DOHH2 (cell line): Measurements from ENCODE around the gene SAT1.
"Not testable (repeated sequence)": the region's sequence is repeated elsewhere in the genome, so short reads cannot be mapped to it uniquely, and the experiment has no call there.

ENCODE experiments used
- H3F3A ChIP-seq: fragments of 200-600 bp; sonication (generic), shearing (Covaris generic); 2 replicates; pipeline ENCODE4 v1.6.0; 2016; ENCODE audit warnings: antibody characterized with exemption, mild to moderate bottlenecking; ENCODE audit not compliant: control insufficient read depth, insufficient read depth
- H3K27ac ChIP-seq: fragments of 200-600 bp; sonication (generic); 2 replicates; pipeline ENCODE4 v1.5.1; 2014; ENCODE audit warnings: low read depth, mild to moderate bottlenecking, low read length, moderate library complexity
- H3K27me3 ChIP-seq: fragments of 200-600 bp; sonication (generic); 2 replicates; pipeline ENCODE4 v1.6.1; 2014; ENCODE audit warnings: mild to moderate bottlenecking, low read length, mixed read lengths; ENCODE audit not compliant: control insufficient read depth
- H3K36me3 ChIP-seq: fragments of 200-600 bp; sonication (generic); 2 replicates; pipeline ENCODE4 v1.6.1; 2014; ENCODE audit warnings: mild to moderate bottlenecking, low read length, moderate library complexity, mixed read lengths; ENCODE audit not compliant: control insufficient read depth
- H3K4me1 ChIP-seq: fragments of 200-600 bp; sonication (generic); 2 replicates; pipeline ENCODE4 v1.6.1; 2014; ENCODE audit warnings: mild to moderate bottlenecking, low read length, mixed read lengths; ENCODE audit not compliant: control insufficient read depth
- H3K4me2 ChIP-seq: fragments of 200-600 bp; sonication (generic); 2 replicates; pipeline ENCODE4 v1.6.0; 2014; ENCODE audit warnings: mild to moderate bottlenecking, low read length, moderate library complexity
- H3K4me3 ChIP-seq: fragments of 200-600 bp; sonication (generic); 2 replicates; pipeline ENCODE4 v1.5.1; 2014; ENCODE audit warnings: mild to moderate bottlenecking, low read length, mixed read lengths
- H3K79me2 ChIP-seq: fragments of 200-600 bp; sonication (generic); 2 replicates; pipeline ENCODE4 v1.6.1; 2014; ENCODE audit warnings: mild to moderate bottlenecking, low read length, mixed read lengths; ENCODE audit not compliant: control insufficient read depth
- H3K9me2 ChIP-seq: fragments of 200-600 bp; sonication (generic); replicated peaks from 2 replicates; pipeline ENCODE4 v1.6.1; 2014; ENCODE audit warnings: mild to moderate bottlenecking, low read length, mixed read lengths; ENCODE audit not compliant: control insufficient read depth
- H3K9me3 ChIP-seq: fragments of 200-600 bp; sonication (generic); 2 replicates; pipeline ENCODE4 v1.6.1; 2014; ENCODE audit warnings: antibody characterized with exemption, low read length, mixed read lengths; ENCODE audit not compliant: control insufficient read depth, insufficient read depth
- H4K20me1 ChIP-seq: fragments of 200-600 bp; sonication (generic); 2 replicates; pipeline ENCODE4 v1.6.0; 2014; ENCODE audit warnings: low read depth, mild to moderate bottlenecking, antibody characterized with exemption, low read length, moderate library complexity; ENCODE audit not compliant: control insufficient read depth, insufficient read depth
- EZH2phosphoT487 ChIP-seq: fragments of 200-600 bp; sonication (generic); IDR thresholded peaks from 2 replicates; pipeline ENCODE4 v1.6.1; 2017; ENCODE audit warnings: borderline replicate concordance, mild to moderate bottlenecking, antibody characterized with exemption, low read length, moderate library complexity, mixed read lengths
- TF ChIP-seq, protein P1 (sequence below): fragments of 200-600 bp; sonication (generic); IDR thresholded peaks from one replicate; pipeline ENCODE4 v1.5.1; 2014; ENCODE audit warnings: antibody characterized with exemption, mild to moderate bottlenecking, low read depth, low read length; ENCODE audit not compliant: poor library complexity, severe bottlenecking

The SAT1 gene

DNA sequence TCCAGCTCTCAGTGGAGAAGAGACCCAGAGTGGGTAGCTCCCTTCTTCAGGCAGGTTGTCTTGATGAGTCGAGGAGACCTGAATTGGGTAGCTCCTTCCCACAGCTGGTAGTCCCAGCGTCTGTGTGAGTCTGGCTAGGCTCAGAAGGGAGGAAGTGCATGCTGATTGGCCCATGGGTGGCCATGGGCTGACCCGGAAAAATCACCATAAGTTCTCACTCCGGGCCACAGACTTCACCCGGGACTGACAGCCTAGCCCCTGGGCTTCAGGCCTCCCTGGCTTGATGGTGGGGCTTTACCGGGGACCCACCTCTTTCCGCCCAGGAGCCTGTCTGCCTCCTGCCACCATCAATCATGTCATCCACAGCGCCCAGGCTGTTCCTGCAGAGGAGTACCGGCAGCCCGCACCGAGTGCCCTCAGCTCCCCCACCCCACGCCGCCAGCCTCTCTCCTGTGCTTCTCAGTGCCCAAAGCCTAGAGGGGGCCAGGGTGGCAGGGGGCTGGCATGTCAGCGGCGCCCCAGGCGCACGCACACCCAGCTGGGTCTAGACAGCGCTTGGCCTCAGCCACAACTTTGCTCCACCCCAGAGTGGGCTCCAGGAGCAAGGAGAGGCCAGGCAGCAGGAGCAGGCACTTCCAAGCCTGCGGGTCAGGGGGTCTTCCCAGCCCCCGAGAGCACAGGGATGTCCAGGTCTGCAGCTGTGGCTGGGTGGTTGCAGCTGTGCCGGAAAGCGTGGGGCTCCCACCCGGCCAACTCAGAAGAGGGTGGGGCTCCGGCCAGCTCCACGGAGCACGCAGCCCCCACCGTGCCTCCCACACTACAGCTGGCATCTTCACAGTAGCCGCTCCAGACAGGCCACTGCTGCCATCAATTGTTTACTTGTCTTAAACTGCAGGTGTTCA, 16.1 kb upstream of the SAT1 start:
- Histone ChIP-seq H3K4me3 (peak overlapping the region; percentile 73), H3K9me3 (no peaks in the 10 kb centered on the region), H4K20me1 (no peaks in the 10 kb centered on the region), H3K4me2 (peak overlapping the region; percentile 94), H3K4me1 (peaks cover 76% of the 10 kb centered on the region), H3K9me2 (no peaks in the 10 kb centered on the region), H3F3A (peaks cover 9% of the 10 kb centered on the region), H3K36me3 (peaks cover 26% of the 10 kb centered on the region), H3K27ac (peak overlapping the region; percentile 98), H3K27me3 (no peaks in the 10 kb centered on the region), H3K79me2 (peaks cover 45% of the 10 kb centered on the region)
- no peak for TF ChIP-seq EZH2phosphoT487
- TF ChIP-seq, protein P1, sequence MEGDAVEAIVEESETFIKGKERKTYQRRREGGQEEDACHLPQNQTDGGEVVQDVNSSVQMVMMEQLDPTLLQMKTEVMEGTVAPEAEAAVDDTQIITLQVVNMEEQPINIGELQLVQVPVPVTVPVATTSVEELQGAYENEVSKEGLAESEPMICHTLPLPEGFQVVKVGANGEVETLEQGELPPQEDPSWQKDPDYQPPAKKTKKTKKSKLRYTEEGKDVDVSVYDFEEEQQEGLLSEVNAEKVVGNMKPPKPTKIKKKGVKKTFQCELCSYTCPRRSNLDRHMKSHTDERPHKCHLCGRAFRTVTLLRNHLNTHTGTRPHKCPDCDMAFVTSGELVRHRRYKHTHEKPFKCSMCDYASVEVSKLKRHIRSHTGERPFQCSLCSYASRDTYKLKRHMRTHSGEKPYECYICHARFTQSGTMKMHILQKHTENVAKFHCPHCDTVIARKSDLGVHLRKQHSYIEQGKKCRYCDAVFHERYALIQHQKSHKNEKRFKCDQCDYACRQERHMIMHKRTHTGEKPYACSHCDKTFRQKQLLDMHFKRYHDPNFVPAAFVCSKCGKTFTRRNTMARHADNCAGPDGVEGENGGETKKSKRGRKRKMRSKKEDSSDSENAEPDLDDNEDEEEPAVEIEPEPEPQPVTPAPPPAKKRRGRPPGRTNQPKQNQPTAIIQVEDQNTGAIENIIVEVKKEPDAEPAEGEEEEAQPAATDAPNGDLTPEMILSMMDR: no peak

DNA sequence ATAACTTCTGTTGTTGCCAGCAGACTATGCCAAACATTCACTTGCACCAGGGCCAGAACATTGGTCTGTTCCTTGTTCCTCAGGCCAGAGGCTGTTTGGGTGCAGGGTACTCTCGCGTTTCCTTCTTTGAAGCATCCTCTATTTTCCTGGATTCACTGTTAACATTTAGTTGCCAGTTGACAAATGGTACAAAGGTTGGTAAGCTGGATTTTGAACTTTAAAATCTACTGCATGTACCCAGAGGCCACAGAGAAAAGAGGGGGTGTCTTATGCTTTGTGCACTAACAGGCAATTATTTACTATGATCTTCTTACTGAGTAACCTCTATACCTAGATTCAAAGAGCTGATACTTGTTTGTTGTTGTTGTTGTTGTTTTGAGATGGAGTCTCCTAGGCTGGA, 12.8 kb upstream of the SAT1 start:
- Histone ChIP-seq H3K9me2 (no peaks in the 10 kb centered on the region), H3K4me3 (peak overlapping the region; percentile 10; the same call in 1 of the 2 replicates), H3K4me2 (peak overlapping the region; percentile 55), H4K20me1 (no peaks in the 10 kb centered on the region), H3K9me3 (no peaks in the 10 kb centered on the region), H3K36me3 (peaks cover 34% of the 10 kb centered on the region), H3K4me1 (peaks cover 96% of the 10 kb centered on the region), H3F3A (peaks cover 25% of the 10 kb centered on the region), H3K79me2 (peaks cover 55% of the 10 kb centered on the region), H3K27me3 (no peaks in the 10 kb centered on the region), H3K27ac (peak overlapping the region; percentile 98)
- TF ChIP-seq EZH2phosphoT487: no peak
- TF ChIP-seq, protein P1: no peak

DNA sequence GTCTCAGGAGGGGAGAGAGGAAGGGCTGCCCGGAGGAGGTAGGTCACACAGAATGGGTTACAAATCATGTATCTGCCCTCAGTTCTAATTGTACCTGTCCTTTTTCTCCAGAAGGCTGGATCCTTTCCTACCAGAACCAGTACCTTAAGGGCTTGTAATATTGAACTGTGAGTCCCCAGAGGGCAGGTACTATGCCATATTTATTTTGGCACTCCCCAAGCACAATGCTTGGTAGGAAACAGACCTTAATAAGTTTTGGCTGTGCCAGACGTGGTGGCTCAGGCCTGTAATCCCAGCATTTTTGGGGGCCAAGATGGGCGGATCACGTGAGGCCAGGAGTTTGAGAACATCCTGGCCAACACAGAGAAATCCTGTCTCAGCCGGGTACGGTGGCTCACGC, 11.9 kb upstream of the SAT1 start:
- Histone ChIP-seq H3K79me2 (peaks cover 55% of the 10 kb centered on the region), H3K4me3 (peak overlapping the region; percentile 27; the same call in 1 of the 2 replicates), H3F3A (peaks cover 25% of the 10 kb centered on the region), H3K27ac (peak overlapping the region; percentile 98), H3K4me2 (peak overlapping the region; percentile 55), H3K4me1 (peaks cover 96% of the 10 kb centered on the region), H3K36me3 (peaks cover 26% of the 10 kb centered on the region)
- not testable (repeated sequence) for H3K9me2 ChIP-seq, H4K20me1 ChIP-seq, H3K9me3 ChIP-seq, H3K27me3 ChIP-seq

DNA sequence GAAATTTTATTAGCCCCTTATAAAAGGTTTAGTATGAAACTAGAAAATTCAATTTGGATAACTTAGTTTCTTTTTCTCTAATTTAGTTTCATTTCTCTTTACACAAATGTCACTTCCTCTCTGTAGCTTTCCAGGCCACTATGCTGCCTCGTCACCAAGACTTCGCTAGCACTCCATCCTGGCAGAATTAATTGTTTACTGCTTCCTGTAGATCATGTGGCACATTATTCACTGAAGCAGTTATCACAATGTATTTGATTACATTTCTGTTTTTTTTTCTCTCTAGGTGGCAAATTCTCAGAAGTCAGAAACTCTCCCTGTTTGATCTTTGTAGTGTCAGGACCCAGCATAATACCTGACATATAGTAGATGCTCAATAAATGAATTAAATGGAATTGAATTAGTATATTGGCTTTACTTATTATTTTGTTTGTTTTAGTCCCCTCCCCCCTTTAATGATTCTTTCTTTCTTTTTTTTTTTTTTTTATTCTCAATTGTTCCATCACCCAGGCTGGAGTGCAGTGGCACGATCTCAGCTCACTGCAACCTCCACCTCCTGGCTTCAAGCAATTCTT, 9.3 kb upstream of the SAT1 start:
- Histone ChIP-seq H3F3A (peaks cover 20% of the 10 kb centered on the region), H3K79me2 (peaks cover 66% of the 10 kb centered on the region), H3K4me1 (peaks cover 95% of the 10 kb centered on the region), H3K9me2 (no peaks in the 10 kb centered on the region), H3K27ac (peak overlapping the region; percentile 98), H3K4me2 (peak overlapping the region; percentile 90), H4K20me1 (no peaks in the 10 kb centered on the region), H3K4me3 (peak overlapping the region; percentile 68), H3K27me3 (no peaks in the 10 kb centered on the region), H3K9me3 (no peaks in the 10 kb centered on the region), H3K36me3 (peaks cover 29% of the 10 kb centered on the region)
- TF ChIP-seq, protein P1: no peak
- no peak for TF ChIP-seq EZH2phosphoT487
